Muscle of arm (tissue), 12 donors: ENCODE data around the gene ARHGDIG. TPM values are rescaled to one million over a fixed set of nuclear protein-coding genes. Genes with fewer than 3 reads are reported as not detected.
"Not testable (repeated sequence)": the region's sequence is repeated elsewhere in the genome, so short reads cannot be mapped to it uniquely, and the experiment has no call there.

Experiments used
- DNase-seq: peaks from one replicate; pipeline ENCODE4 v3.0.0-alpha.2; 2013
- polyA plus RNA-seq, 12 donors: library from polyadenylated mRNA; unstranded; fragments of 120-200 nt; gene quantifications; one replicate each; pipeline ENCODE4 v1.2.1, GENCODE V29; 2013; ENCODE audit not compliant: insufficient read length in 12 of 12

The ARHGDIG gene
- polyA plus RNA-seq, 12 donors, result 0.53 to 2.4 (median 0.93) TPM; not detected in 3

DNA sequence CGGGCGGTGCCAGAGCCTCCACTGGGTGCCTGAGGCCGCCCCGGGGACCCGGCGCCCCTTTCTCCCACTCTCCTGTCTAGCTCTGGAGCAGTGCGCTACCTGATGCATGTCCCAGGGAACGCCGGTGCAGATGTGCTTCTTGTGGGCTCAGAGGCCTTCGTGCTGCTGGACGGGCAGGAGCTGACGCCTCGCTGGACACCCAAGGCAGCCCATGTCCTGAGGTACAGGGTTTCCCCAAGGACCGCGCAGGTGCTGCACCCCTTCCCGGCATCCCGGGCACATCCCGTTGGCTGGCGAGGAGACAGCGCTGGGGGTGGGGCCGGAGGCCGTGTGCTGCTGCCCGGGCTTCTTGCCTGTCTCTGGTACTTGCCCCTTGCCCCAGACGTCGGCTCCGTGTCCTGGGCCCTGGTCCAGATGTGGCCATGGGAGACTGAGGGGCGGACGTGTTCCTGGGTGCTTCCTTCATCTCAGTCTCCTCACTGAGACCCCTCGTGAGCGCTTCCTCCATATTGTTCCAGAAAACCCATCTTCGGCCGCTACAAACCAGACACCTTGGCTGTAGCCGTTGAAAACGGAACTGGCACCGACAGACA, 17.1 kb upstream of the ARHGDIG start:
- no peak for DNase-seq

DNA sequence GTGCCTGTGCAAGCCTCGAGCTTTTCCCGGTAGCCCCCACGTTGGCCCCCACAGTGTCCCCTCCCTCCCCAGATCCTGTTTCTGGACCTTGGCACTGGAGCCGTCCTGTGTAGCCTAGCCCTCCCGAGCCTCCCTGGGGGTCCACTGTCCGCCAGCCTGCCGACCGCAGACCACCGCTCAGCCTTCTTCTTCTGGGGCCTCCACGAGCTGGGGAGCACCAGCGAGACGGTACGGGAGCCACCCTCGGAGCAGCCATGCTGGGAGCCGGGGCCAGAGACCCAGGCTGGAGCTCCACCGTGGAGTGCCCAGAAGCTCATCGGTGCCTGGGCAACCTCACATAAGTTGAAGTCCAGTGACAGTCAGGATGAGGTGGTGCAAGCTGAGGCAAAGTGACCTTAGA, 16.4 kb upstream of the ARHGDIG start:
- no peak for DNase-seq

DNA sequence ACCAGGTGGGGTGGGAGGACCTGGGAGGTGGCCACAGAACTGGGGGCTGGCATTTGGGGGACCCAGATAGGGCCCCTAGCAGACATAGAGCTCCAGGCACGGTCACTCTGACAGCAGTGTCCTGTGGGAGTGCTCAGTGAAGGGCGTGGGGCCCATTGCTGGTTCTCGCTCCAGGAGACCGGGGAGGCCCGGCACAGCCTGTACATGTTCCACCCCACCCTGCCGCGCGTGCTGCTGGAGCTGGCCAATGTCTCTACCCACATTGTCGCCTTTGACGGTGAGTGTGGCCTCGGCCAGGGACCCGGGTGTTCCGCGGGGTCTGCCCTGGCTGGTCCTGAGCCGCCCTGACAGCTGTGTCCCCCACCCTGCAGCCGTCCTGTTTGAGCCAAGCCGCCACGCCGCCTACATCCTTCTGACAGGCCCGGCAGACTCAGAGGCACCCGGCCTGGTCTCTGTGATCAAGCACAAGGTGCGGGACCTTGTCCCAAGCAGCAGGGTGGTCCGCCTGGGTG, 15.9 kb upstream of the ARHGDIG start:
- no peak for DNase-seq

DNA sequence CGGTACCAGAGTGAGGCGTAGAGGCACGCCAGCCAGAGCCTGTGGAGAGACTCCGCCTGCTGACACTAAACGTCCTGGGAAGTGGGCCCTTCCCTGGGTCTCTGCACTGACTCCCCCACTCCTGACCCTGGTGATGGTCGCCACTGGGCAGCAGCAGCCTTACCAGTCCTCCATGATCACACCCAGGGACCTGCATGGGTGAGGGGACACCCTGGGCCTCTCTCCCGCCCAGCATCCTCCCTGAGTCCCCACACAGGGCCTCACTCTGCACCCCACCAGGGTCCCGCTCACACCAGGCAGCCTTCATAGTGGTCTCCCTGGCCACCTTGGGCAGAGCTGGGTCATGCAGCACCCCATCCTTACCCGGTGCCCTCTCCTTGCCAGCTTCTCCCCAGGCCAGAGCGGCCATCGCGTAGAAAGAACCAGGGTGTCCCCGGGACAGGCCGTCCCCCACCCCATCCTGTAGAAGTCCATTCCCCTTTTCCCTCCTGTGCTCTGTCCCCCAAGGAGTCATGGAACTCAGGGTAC, 15.3 kb upstream of the ARHGDIG start:
- no peak for DNase-seq

DNA sequence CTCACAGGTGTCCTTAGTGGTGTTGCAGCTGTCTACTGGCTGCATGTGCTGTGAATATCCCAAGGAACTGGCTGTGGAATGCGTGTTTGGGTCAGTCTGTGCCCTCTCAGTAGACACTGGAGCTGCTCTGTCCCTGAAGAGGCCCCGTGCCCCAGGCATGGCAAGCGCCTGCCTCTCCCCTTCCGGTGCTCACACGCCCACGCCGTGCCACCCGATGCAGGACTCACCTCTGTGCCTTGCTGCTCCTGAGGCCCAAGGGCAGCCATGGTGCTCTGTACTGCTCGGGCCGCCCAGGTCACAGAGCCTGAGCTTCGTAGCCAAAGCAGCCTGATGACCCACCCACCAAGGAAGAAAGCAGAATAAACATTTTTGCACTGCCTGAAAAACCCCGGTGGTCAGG, 14.7 kb upstream of the ARHGDIG start:
- DNase-seq, result no peak

DNA sequence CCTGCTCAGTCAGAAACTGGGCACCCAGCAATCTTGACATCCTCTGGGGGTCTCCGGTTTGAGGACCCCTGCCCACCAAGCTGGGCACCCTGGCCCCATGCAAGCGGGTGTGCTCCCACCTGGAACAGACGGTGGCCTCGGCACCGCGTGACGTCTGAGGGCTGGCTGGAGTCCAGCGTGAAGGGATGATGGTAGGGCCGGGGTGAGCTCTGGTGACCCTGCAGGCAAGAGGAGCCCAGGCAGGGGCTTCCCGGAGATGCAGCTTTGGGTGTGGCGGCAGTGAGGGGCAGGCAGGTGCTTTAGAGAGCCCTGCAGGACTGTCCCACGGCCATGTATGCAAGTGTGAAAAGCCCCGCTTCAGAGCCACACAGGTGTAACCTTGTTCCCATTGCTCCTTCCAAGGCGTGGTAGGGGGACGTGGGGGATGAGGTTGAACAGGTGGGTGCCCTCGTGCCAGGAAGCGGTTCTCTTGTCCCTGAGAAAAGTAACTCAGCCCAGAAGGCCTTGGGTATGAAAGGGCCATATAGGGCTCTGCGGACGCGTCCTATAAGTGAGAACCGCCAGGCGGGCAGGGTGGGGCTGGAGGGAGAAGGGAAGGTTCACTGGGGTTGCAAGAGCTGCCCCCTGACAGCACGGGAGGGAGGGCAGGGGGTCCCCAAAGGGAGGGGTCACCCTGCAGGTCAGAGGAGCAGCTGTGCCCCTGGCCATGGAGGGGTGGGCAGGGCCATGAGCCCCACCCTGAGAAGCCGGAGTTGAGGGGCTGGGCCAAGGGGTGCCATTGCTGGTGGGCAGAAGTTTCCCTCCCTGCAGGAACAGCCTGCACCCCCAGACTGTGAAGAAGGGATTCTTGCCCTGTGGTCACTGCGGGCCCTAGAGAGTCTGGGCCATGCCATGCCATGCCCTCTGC, 13.9 kb upstream of the ARHGDIG start:
- DNase-seq, result no peak

DNA sequence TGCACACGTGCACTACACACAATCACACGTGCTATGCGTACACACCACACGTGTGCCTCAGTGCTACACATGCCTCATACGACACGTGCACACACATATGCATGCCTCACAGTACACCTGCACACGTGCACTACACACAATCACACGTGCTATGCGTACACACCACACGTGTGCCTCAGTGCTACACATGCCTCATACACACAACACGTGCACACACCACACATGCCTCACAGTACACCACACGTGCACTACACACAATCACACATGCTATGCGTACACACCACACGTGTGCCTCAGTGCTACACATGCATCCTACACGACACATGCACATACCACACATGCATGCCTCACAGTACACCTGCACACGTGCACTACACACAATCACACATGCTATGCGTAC, 12.8 kb upstream of the ARHGDIG start:
- DNase-seq, result not testable (repeated sequence)

DNA sequence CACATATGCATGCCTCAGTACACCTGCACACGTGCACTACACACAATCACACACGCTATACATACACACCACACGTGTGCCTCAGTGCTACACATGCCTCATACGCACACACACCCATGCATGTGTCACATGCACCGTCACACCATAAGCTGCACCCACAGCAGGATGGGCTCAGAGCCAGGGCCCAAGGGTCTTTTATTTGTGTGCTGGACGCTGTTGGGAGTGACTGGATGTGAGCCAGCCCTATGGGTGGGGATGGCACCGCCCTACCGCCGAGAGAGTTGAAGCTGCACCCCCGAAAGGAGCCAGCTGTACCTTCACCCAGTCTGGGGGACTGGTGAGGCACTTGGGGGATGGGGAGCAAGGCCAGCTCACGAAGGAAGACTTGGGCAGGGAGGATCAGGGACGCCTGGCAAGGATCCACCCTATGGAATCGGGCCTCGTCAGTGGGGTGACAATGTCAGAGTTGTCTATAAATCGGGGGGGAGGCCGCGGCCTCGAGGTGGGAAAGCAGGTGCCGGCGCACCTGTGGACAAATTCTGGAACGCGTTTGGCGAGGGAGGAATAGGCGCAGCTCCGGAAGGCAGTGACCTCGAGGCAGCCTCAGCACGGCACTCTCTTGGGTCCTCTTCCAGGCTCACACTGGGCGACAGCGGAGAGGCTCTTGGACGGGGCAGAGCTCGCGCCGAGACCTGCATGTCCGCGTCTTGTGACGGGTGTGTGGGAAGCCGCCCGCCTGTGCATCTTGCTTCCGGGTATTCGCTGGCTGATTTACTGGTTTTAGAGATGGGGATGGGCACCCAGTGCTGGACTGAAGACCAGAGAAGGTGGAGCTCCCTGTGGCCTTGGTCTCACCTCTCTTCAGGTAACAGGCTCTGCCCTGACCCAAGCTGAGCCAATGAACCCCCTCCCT, 12.0 kb upstream of the ARHGDIG start:
- DNase-seq, result no peak

DNA sequence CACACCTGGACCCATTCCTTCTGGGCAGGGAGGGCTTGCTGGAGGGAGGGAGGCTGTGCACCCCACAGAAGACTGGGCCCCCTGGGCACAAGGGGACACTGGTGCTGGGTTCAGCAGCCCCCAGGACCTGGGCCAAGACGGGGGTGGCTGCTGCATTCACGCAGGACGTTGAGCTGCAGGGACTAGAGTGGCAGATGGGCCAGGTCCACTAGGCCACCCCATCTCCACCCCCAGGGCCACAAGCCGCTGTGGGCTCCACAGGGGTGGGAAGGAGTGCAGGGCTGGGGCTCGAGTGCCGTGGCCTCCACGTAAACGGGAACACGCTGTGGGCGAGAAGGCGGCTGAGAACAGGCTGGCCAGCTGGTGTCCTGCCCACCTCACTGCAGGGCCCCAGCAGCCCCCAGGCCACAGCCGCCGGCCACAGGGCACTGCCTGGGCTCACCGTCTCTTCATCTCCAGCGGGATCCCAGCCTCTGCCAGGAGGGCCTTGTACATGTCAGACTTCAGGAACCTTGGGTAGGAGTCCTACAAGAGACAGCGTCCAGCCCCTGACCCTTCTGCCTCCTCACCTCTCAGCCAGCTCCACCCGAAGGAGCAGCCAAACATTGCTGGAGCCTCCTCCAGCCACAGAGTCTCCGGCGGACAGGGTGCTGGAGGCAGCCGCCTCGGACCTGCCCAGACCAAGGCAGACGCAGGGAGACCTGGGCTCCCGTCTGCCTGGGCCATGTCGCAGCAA, 11.2 kb upstream of the ARHGDIG start:
- no peak for DNase-seq

DNA sequence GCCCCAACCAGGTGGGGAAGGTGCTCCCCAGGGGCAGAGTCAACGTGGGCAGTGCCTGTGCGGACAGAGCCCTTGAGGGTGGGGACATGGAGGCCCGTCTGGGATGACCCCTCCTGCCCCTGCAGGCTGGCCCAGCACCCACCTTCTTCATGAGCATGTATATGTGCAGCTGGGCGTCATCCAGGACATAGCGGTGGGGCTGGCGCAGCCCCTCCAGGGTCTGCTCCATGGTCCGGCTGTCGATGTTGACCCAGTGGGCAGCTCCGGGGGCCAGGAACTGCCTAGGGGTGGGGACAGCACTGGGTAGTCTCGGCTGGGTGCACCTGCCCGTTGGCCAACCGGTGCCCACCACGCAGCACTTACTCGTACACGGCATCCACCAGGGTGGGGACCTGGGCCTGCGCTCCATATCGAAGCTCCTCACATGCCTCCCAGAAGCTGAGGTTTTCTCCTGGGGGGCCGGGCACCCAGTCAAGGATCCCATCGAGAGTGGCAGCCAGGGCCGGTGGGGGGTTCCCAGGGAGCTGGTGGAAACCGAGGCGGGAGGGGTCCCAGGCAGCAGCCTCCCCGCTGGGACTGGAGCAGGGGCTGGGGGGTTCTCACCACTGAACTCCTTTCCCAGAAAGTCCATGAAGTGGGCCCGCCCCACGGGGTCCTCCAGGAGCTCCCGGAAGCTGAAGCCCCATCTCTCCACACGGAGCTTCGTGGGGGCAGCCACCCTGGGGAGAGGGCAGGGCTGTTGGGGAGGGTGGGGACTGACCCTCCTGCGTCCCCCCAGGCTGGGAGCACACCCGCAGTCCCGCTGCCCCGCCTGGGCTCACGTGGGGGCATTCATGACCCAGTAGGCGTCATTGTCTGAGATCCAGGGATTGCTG, 9.8 kb upstream of the ARHGDIG start:
- DNase-seq, result no peak

DNA sequence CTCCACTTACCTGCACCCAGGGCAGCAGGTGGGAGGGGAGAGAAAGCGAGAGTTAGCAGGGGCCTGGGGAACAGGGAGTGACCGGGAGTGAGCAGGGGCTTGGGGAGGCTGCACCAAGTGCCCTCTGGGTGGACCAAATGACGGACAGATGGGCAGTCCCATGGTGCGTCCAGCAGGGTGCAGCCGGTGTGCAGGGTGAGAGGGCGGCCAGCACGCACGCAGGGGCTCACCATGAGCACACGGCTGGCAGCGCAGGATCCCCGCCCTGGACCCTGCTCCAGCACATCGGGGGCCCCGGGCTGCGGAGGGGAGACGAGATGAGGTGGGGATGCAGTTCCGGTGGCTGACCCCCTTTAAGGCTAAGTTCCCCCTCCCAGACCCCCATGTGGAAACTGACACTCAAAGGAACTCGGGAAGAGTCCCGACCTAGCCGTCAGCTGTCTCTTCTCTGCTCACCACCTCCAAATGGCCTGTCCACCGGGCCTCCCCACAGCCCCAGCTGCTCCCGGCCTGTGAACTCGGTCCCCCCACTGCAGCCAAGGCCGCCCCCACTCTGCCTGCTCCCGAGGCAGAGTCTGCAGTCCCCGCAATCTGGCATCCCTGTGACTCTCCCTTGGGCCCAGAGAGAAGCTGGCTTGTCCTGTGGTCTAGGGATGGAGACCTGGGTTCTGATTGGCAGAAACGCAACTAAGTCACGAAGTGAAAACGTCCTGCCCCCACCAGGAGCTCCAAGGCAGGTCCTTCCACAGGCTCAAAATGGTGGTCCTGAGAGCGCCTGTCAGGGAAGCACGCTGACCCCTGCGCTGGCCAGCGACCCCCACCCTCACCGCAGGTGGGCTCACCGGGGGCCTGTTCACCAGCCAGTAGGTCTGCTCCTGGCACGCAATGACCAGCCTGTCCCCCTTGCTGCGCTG, 7.5 kb upstream of the ARHGDIG start:
- no peak for DNase-seq

DNA sequence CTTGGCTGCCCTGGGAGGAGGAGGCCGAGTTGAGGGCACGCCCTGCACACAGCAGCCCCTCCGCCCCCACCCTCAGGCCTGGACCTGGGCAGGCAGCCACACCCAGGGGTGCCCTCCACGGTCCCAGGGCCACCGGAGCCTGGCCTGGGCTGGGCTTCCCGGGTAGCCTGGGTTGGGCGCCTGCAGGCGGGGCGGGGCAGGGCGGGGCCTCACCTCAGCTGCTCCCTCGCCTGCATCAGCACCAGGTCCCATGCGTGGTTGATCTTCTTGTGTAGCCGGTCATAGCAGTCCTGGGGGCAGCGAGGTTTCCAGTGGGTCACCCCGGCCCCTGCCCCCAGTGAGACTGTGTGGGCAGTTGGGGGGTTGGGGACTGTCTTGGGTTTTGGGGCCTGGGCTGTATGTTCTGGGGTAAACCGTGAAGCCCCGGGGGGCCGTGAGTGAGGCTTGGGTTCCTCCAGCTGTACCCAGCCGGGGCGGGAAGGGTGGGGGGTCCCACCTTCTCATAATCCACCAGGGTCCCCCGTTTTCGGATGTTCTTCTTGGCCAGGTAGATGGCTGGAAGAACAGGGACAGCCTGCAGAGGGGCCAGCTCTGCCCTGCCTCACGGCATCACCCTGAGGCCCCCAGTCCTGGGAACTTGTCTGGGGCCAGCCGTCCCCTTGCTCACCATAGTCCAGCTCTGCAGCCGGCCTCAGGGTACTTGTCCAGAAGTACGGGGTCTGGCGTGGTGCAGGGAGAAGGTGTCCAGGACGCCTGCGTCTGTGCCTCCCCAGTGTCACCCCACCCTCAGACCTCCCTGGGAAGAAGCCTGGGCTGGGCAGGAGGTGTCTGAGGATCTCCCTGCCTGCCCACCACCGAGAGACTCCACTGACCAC, 6.6 kb upstream of the ARHGDIG start:
- DNase-seq, result no peak

DNA sequence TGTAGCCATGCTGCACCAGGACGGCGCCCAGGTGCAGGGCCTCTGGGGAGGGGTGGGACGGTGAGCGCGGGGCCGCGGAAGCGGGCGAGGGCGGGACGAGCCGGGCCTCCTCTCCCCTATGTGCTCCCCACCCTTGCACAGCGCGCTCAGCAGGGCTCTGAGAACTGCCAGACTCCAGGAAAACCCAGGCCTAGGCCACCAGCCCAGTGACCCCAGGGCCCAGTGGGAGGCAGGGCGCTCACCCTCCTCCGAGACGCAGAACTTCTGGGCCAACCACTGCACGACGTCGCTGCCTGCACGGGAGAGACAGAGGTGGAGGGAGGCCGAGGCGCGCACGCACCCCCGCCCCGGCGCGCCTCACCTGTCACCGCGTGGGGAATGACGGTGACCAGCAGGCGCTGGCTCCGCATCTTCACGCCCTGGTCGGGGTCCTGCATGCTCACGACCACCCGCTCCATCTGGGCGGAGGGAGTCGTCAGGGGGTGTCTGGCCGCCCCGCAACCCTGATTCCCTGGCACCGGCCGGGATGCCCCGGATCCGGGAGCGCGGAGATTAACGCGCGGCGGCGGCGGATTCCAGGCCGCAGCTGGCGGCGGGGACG, 5.2 kb upstream of the ARHGDIG start:
- DNase-seq, result no peak

DNA sequence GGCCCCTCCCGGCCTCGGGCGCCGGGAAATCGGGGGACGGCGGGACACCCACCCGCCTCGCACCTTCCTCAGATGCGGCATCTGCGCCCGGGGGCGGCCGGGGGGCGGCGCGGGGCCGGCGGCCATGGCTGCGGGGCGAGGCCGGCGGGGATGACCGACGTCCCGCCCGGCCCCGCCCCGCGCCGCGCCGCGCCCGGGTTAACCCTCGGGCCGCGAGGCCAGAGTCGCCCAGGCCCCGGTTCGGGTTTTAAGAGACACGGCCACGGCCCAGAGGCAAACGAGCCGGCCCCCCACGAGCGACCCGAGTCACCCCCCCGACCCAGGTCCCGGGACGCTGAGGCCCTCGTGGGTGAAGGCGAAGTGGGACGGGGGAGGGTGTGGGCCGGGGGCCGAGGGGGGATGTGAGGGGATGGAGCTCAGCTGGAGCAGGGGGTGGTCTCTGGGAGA, 4.6 kb upstream of the ARHGDIG start, which contains the start of gene RGS11:
Gene RGS11, minus strand, starts transcription at position 159 of the 447 bp plus-strand sequence. Its CDS starts 33 bp downstream, at position 126.
- no peak for DNase-seq

DNA sequence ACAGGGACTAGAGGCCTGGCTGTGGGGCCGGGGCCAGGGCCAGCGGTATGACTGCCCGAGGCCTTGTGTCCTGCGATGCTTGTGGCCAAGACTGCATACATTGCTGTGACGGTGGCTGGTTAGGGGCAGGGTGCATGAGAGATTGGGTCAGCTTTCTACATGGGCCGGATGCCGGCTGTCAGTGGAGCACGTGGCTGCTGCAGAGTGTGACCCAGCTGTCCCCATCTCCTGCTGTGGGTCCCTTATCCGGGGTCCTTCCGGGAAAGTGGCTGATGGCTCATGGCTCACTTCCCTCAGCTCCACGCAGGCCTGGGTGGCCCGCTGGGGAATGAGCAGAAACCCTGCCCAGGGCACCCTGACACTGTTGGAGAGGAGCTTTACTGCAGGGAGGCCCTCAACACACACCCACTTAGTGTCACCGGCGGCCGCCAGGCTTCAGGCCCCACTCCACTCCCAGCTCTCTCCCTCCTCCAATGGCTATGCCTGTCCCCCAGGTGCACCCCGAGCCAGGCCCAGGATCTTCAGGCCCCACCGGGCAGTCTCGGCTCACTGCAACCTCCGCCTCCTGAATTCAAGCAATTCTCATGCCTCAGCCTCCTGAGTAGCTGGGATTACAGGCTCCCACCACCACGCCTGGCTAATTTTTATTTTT, 3.8 kb upstream of the ARHGDIG start:
- no peak for DNase-seq

DNA sequence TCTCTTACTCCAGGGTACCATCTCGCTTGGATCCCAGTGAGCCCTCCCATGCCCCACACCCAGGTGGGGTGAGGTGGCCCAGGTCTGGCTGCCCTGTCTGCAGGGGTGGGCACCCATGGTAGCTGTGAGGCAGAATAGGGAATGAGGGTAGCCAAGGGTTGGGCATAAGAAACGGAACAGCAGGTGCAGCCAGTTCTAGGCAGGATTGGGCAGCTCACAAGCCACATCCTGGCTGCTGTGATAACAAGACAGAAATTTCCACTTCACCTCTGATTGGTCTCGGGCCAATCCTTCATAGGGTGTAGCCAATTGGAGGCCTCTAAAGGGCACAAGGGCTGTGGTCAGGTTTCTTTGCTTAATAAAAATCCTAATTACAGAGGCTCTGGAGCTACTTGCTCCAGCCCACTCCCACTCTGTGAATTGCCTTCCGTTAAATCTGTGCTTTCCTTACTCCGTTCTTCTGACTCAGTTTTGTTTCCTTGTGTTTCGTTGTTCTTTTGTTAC, 1.5 kb upstream of the ARHGDIG start:
- DNase-seq, result no peak
